Adrenal gland (tissue), 12 donors: Measurements from ENCODE around the gene LRRC8E. TPM values are rescaled to one million over a fixed set of nuclear protein-coding genes. Genes with fewer than 3 reads are reported as not detected.
"Not testable (repeated sequence)": the region's sequence is repeated elsewhere in the genome, so short reads cannot be mapped to it uniquely, and the experiment has no call there.

Source experiments
- DNase-seq, 7 donors: peaks; one replicate each; pipeline ENCODE4 v3.0.0-alpha.2; 2019 to 2020
- H3K27ac ChIP-seq, 5 donors: fragments of 200-600 bp; sonication (generic) in 4 of 5; 1 replicate in 3 of 5; 2 replicates in 2 of 5; pipeline versions ENCODE4 v1.5.1 to v1.8.0; 2016 to 2020; ENCODE audit warnings: mild to moderate bottlenecking in 1 of 5
- H3K27me3 ChIP-seq: fragments of 200-600 bp; 2 replicates; pipeline ENCODE4 v1.8.0; 2021
- H3K36me3 ChIP-seq, 2 donors: fragments of 200-600 bp; replicated peaks in 1 of 2; 1 replicate in 1 of 2; 2 replicates in 1 of 2; pipeline versions ENCODE4 v1.5.1 to v1.8.0; 2018 to 2022
- H3K4me1 ChIP-seq, 2 donors: fragments of 200-600 bp; replicated peaks in 1 of 2; 1 replicate in 1 of 2; 2 replicates in 1 of 2; pipeline versions ENCODE4 v1.5.1 to v1.8.0; 2018 to 2021
- H3K4me3 ChIP-seq, 4 donors: fragments of 200-600 bp; sonication (generic) in 3 of 4; one replicate each; pipeline ENCODE4 v1.5.1; 2016 to 2018
- H3K9me3 ChIP-seq, 3 donors: fragments of 200-600 bp; sonication (generic) in 1 of 3; replicated peaks in 1 of 3; 1 replicate in 2 of 3; 2 replicates in 1 of 3; pipeline versions ENCODE4 v1.5.1 to v1.8.0; 2016 to 2021
- POLR2A ChIP-seq, 2 donors: fragments of 450-650 bp; IDR thresholded peaks; one replicate each; pipeline ENCODE4 v1.6.1; 2017; ENCODE audit warnings: antibody characterized with exemption in 2 of 2, mild to moderate bottlenecking in 2 of 2, moderate library complexity in 1 of 2
- WGBS, 4 donors: extraction: QIAGEN DNeasy Blood & Tissue Kit in 2 of 4; methylation state at CpG; one replicate each; pipeline versions ENCODE4 v1.1.5 to v1.1.7; 2013 to 2017; 5-methylcytosine and 5-hydroxymethylcytosine counted together
- intact Hi-C, 2 donors: fragments of 100-400 bp; cut with DNase I; formaldehyde crosslinking; loops; one replicate each; pipeline versions ENCODE4 v1.14.1 to v1.15.0; 2022 to 2023
- polyA plus RNA-seq, 3 donors: library from polyadenylated mRNA; stranded (reverse); fragments of 200-250 nt in 2 of 3; fragments of 350-450 nt in 1 of 3; fragmentation: Illumina TruSeq in 1 of 3; extraction: RNeasy Lipid Tissue Mini Kit (QIAGEN cat#74804) in 1 of 3; gene quantifications; one replicate each; pipeline ENCODE4 v1.2.3, GENCODE V29; 2013 to 2014
- total RNA-seq, 9 donors: library from RNA; depleted of rRNA in 4 of 9; stranded (reverse); fragments of >200 nt in 4 of 9; fragments of 120-200 nt in 1 of 9; fragmentation: NEBNext Ultra II Directional in 1 of 9; extraction: Animal tissue kit (Norgen Biotek cat#: 25700) in 1 of 9; gene quantifications; one replicate each; pipeline versions ENCODE4 v1.1.0 to v1.2.4, GENCODE V29; 2013 to 2023
- TF ChIP-seq, protein P1 (sequence below), 6 experiments: fragments of 450-650 bp in 4 of 6; fragments of 200-600 bp in 2 of 6; sonication (generic) in 1 of 6; IDR thresholded peaks; 1 replicate in 5 of 6; 2 replicates in 1 of 6; pipeline versions ENCODE4 v1.5.1 to v1.8.0; 2016 to 2021; ENCODE audit warnings: antibody characterized with exemption in 6 of 6, mild to moderate bottlenecking in 2 of 6, moderate library complexity in 1 of 6
- donor health status: healthy with polysubstance abuse.
- donor health status: Bipolar disorder and iron deficiency.
- donor health status: DM: yes; HTN: yes; CAD: no.
- donor health status: DM: no; HTN: no; CAD: no.
- donor health status: DM: no; HTN: no; CAD: no.
- donor health status: DM: yes; HTN: yes; CAD: no.

The LRRC8E gene
- total and polyA plus RNA-seq, 12 donors: 0.67 to 22.9 (median 11.2) TPM

DNA sequence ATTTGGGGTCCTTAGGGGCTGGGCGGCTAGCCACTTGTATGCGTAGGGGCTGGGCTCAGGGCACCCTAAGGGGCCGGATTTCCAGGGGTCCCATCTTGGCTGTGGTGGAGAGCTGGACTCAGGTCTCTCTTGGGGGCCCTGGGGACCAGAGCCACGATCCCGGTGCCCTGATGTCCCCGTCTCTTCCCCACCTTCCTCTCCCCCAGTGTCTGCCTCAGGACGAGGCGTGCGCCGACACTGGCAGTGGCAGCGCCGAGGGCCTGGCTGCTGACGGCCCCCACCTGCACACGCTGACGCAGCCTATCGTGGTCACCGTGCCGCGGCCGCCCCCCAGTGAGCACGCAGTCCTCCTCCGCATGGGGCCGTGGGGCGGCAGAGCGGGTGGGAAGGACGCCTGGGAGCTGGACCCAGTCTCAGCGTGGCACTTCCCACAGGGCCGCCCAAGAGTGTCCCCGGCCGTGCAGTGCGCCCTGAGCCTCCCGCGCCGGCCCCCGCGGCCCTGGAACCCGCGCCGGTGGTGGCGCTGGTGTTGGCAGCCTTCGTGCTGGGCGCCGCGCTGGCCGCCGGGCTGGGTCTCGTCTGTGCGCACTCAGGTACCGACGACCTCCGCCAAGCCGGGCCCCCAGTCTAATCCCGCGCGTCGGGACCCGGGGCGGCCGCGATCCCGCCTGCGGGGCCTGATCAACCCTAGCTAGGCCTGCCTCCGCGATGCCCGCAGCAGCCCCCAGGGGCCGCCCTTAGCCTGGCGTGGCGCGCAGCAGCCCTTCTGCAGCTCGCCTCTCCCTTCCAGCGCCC is 29.2 kb downstream of the LRRC8E start:
- Histone ChIP-seq H3K4me1 (peaks cover 21 to 31% of the 10 kb centered on the region in 2 donors), H3K27ac (peak overlapping the region in 1 of 5 donors; percentile 68), H3K36me3 (peaks cover 0 to 13% of the 10 kb centered on the region in 2 donors), H3K4me3 (peak overlapping the region in 1 of 4 donors; percentile 32), H3K27me3 (peaks cover 25% of the 10 kb centered on the region), H3K9me3 (no peaks in the 10 kb centered on the region)
- TF ChIP-seq, protein P1, sequence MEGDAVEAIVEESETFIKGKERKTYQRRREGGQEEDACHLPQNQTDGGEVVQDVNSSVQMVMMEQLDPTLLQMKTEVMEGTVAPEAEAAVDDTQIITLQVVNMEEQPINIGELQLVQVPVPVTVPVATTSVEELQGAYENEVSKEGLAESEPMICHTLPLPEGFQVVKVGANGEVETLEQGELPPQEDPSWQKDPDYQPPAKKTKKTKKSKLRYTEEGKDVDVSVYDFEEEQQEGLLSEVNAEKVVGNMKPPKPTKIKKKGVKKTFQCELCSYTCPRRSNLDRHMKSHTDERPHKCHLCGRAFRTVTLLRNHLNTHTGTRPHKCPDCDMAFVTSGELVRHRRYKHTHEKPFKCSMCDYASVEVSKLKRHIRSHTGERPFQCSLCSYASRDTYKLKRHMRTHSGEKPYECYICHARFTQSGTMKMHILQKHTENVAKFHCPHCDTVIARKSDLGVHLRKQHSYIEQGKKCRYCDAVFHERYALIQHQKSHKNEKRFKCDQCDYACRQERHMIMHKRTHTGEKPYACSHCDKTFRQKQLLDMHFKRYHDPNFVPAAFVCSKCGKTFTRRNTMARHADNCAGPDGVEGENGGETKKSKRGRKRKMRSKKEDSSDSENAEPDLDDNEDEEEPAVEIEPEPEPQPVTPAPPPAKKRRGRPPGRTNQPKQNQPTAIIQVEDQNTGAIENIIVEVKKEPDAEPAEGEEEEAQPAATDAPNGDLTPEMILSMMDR (IDR thresholded peaks at IDR 0.05): peak; percentile 20 to 50 (median 32)
- TF ChIP-seq POLR2A (IDR thresholded peaks at IDR 0.05): no peak
- peak in 2 of 7 donors; percentile 63 to 79 for DNase-seq
- intact Hi-C loops: no loop called here
- WGBS, 4 donors: 5 to 13% (median 8%) methylated on average over 4 to 71 of the region's 71 CpGs

- intact Hi-C loops, H3K9me3 ChIP-seq: not testable (repeated sequence)
- Histone ChIP-seq H3K27me3 (peaks cover 25% of the 10 kb centered on the region), H3K27ac (peak overlapping the region in 1 of 5 donors; percentile 68), H3K36me3 (peaks cover 0 to 11% of the 10 kb centered on the region in 2 donors), H3K4me3 (peak overlapping the region in 1 of 4 donors; percentile 32), H3K4me1 (peaks cover 21 to 31% of the 10 kb centered on the region in 2 donors)
- peak in 1 of 7 donors; percentile 56 for DNase-seq
- 36 to 53% (median 42%) methylated on average over 29 of the region's 29 CpGs for WGBS, 4 donors
These were observed 29.8 kb downstream of the LRRC8E start for GRCh38 chr19:7918062-7918614.

- Histone ChIP-seq H3K27me3 (peaks cover 25% of the 10 kb centered on the region), H3K4me3 (no peak overlapping the region), H3K4me1 (peaks cover 21 to 31% of the 10 kb centered on the region in 2 donors), H3K36me3 (peaks cover 0 to 11% of the 10 kb centered on the region in 2 donors), H3K27ac (no peak overlapping the region), H3K9me3 (no peaks in the 10 kb centered on the region)
- TF ChIP-seq, protein P1 (IDR thresholded peaks at IDR 0.05): no peak
- no peak for TF ChIP-seq POLR2A (IDR thresholded peaks at IDR 0.05)
- DNase-seq: peak in 1 of 7 donors; percentile 65
- 58 to 69% (median 60%) methylated on average over 27 to 42 of the region's 42 CpGs for WGBS, 4 donors
- intact Hi-C loops: no loop called here
These were observed 30.5 kb downstream of the LRRC8E start for GRCh38 chr19:7918615-7919421.

- DNase-seq: peak; percentile 95 to 98 (median 97)
- H3K4me3 ChIP-seq: peak within 1 kb of the TSS in 3 of 4 donors; percentile 22 to 96 (median 56)
- 11 to 52% (median 28%) methylated on average over 14 to 62 of the region's 62 CpGs for WGBS, 4 donors
- peak in 1 of 2 donors; percentile 72 for TF ChIP-seq POLR2A (IDR thresholded peaks at IDR 0.05)
- TF ChIP-seq, protein P1 (IDR thresholded peaks at IDR 0.05): peak in 1 of 6 experiments; percentile 30
- peaks cover 25% of the 10 kb centered on the region for H3K27me3 ChIP-seq
- intact Hi-C loops: no loop called here
- H3K9me3 ChIP-seq: no peaks in the 10 kb centered on the region
- H3K27ac ChIP-seq: peak within 1 kb of the TSS; percentile 85 to 97 (median 88)
- peaks cover 26 to 35% of the 10 kb centered on the region in 2 donors for H3K4me1 ChIP-seq
- H3K36me3 ChIP-seq: peaks cover 0 to 11% of the 10 kb centered on the region in 2 donors
These were observed 31.6 kb downstream of the LRRC8E start, which contains the start of gene SNAPC2 for GRCh38 chr19:7919610-7920518. Gene SNAPC2, plus strand, starts transcription at chr19:7920338. Its CDS starts 29 bp downstream, at chr19:7920367.
